GM23338 (cell line): ENCODE results near the gene MCM3AP.

Experiments used
- CREB1 ChIP-seq: fragments of 250-450 bp; sonication (Bioruptor Pico); IDR thresholded peaks from 2 replicates; pipeline ENCODE4 v1.5.0; 2020; ENCODE audit warnings: low read depth, mild to moderate bottlenecking, moderate library complexity
- EZH2 ChIP-seq: fragments of 200-600 bp; sonication (generic); IDR thresholded peaks from one replicate; pipeline ENCODE4 v1.8.0; 2017; ENCODE audit warnings: antibody characterized with exemption, mild to moderate bottlenecking, low read depth; ENCODE audit not compliant: unreplicated experiment
- EZH2phosphoT487 ChIP-seq: fragments of 200-600 bp; sonication (generic); IDR thresholded peaks from one replicate; pipeline ENCODE4 v1.8.1; 2018; ENCODE audit warnings: antibody characterized with exemption; ENCODE audit not compliant: unreplicated experiment
- JUNB ChIP-seq: IDR thresholded peaks from one replicate; pipeline ENCODE4 v1.6.1; 2016; ENCODE audit warnings: antibody characterized with exemption; ENCODE audit not compliant: unreplicated experiment
- NANOG ChIP-seq: IDR thresholded peaks from 2 replicates; pipeline ENCODE4 v1.6.1; 2016; ENCODE audit warnings: antibody characterized with exemption, borderline replicate concordance
- POLR2AphosphoS5 ChIP-seq: IDR thresholded peaks from 2 replicates; pipeline ENCODE4 v1.6.1; 2016; ENCODE audit warnings: antibody characterized with exemption, low read depth
- STAT1 ChIP-seq: IDR thresholded peaks from one replicate; pipeline ENCODE4 v1.6.1; 2016; ENCODE audit warnings: antibody characterized with exemption; ENCODE audit not compliant: unreplicated experiment
- ZNF114 ChIP-seq: fragments of 250-450 bp; sonication (Bioruptor Pico); IDR thresholded peaks from 2 replicates; pipeline ENCODE4 v1.5.0; 2020; ENCODE audit warnings: mild to moderate bottlenecking, moderate library complexity
- ZNF331 ChIP-seq: fragments of 250-450 bp; sonication (Bioruptor Pico); IDR thresholded peaks from 2 replicates; pipeline ENCODE4 v1.5.0; 2020; ENCODE audit warnings: low read depth, mild to moderate bottlenecking, moderate library complexity
- TF ChIP-seq, protein P1 (sequence below), 2 experiments: fragments of 200-600 bp in 1 of 2; sonication (generic) in 1 of 2; conservative IDR thresholded peaks; 2 replicates each; pipeline versions ENCODE4 v1.5.1 to v1.6.1; 2016 to 2017; ENCODE audit warnings: antibody characterized with exemption in 2 of 2, low read depth in 2 of 2, mild to moderate bottlenecking in 2 of 2, moderate library complexity in 1 of 2
- TF ChIP-seq, protein P2 (sequence below): IDR thresholded peaks from one replicate; pipeline ENCODE4 v1.6.1; 2018; ENCODE audit warnings: antibody characterized with exemption; ENCODE audit not compliant: unreplicated experiment
- TF ChIP-seq, protein P3 (sequence below): IDR thresholded peaks from 2 replicates; pipeline ENCODE4 v1.6.1; 2016; ENCODE audit warnings: antibody characterized with exemption

DNA sequence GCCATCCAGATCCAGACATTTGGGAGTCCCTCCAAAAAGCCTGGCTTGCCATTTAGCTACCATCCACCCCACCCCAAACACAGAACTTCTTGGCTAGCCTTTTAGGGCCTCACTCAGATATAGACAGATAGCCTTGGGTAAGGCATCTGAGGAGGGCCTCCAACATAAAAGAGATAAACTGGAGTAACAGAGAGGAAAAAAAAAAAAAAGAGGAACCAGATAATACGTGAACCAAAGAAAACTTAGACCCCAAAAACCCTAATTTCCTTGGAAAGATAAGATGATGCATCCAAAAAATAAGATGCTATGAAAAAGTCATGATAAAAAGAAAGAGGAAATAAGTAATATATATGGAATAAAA lies 37.0 kb downstream of the MCM3AP start:
- TF ChIP-seq EZH2 (no peak), ZNF114 (CRISPR knock-in tag) (no peak), POLR2AphosphoS5 (no peak), EZH2phosphoT487 (no peak), JUNB (no peak), CREB1 (CRISPR knock-in tag) (no peak), STAT1 (no peak), NANOG (no peak), ZNF331 (CRISPR knock-in tag) (no peak)
- TF ChIP-seq, protein P1, sequence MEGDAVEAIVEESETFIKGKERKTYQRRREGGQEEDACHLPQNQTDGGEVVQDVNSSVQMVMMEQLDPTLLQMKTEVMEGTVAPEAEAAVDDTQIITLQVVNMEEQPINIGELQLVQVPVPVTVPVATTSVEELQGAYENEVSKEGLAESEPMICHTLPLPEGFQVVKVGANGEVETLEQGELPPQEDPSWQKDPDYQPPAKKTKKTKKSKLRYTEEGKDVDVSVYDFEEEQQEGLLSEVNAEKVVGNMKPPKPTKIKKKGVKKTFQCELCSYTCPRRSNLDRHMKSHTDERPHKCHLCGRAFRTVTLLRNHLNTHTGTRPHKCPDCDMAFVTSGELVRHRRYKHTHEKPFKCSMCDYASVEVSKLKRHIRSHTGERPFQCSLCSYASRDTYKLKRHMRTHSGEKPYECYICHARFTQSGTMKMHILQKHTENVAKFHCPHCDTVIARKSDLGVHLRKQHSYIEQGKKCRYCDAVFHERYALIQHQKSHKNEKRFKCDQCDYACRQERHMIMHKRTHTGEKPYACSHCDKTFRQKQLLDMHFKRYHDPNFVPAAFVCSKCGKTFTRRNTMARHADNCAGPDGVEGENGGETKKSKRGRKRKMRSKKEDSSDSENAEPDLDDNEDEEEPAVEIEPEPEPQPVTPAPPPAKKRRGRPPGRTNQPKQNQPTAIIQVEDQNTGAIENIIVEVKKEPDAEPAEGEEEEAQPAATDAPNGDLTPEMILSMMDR (conservative IDR thresholded peaks at IDR 0.05; ENCODE audit: low read depth in 2 of 2) = no peak
- TF ChIP-seq, protein P2, sequence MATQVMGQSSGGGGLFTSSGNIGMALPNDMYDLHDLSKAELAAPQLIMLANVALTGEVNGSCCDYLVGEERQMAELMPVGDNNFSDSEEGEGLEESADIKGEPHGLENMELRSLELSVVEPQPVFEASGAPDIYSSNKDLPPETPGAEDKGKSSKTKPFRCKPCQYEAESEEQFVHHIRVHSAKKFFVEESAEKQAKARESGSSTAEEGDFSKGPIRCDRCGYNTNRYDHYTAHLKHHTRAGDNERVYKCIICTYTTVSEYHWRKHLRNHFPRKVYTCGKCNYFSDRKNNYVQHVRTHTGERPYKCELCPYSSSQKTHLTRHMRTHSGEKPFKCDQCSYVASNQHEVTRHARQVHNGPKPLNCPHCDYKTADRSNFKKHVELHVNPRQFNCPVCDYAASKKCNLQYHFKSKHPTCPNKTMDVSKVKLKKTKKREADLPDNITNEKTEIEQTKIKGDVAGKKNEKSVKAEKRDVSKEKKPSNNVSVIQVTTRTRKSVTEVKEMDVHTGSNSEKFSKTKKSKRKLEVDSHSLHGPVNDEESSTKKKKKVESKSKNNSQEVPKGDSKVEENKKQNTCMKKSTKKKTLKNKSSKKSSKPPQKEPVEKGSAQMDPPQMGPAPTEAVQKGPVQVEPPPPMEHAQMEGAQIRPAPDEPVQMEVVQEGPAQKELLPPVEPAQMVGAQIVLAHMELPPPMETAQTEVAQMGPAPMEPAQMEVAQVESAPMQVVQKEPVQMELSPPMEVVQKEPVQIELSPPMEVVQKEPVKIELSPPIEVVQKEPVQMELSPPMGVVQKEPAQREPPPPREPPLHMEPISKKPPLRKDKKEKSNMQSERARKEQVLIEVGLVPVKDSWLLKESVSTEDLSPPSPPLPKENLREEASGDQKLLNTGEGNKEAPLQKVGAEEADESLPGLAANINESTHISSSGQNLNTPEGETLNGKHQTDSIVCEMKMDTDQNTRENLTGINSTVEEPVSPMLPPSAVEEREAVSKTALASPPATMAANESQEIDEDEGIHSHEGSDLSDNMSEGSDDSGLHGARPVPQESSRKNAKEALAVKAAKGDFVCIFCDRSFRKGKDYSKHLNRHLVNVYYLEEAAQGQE = no peak
- TF ChIP-seq, protein P3, sequence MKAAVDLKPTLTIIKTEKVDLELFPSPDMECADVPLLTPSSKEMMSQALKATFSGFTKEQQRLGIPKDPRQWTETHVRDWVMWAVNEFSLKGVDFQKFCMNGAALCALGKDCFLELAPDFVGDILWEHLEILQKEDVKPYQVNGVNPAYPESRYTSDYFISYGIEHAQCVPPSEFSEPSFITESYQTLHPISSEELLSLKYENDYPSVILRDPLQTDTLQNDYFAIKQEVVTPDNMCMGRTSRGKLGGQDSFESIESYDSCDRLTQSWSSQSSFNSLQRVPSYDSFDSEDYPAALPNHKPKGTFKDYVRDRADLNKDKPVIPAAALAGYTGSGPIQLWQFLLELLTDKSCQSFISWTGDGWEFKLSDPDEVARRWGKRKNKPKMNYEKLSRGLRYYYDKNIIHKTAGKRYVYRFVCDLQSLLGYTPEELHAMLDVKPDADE = no peak
